HG03060 (cell line): ENCODE results near the gene JADE2.
A peak's percentile ranks its signal among the peaks of the same experiment; 100 is the strongest.

Source experiments
- ATAC-seq: cut with Tn5 transposase; IDR thresholded peaks from one replicate; pipeline ENCODE4 v1.9.1; 2021; ENCODE audit warnings: low read depth, moderate number of reproducible peaks; ENCODE audit not compliant: unreplicated experiment

Gene JADE2

DNA sequence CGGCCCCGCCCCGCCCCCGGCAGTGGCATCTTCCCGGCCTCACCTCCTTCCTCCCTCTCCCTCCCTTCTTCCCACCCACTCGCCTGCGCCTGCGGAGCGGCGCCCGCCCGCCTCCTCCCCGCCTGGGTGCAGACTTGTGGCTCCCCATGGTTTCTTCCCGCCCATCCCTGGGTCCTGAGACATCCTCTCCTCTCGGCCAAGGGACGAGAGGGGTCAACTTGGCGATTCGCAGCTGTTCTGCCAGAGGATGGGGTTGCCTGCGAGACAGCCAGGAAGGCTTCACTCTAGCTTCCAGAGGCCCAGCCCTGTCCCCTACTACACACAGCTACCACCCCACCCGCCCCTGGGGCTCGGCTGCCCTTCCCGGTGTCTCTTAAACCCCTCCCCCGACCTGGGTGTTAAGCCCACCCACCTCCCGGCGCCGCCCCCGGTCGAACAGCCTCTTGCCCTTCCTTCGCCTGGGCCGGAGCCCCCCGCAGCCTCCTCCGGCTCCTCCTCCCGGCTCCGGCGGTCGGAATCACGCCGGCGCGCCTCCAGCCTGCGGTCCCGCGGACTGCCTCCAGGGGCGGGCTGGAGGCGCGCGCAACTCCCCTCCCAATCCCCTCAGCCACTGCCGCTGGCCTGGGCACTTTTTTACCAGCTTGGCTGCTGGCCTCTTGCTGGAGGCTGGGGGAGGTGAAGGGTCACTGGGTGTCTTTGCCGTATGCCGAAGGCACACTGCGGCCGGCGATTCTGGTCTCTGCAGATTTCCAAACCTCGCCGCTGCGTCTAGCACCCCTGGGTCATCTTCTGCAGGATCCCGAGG is 1.9 kb downstream of the JADE2 start:
- no peak for ATAC-seq

DNA sequence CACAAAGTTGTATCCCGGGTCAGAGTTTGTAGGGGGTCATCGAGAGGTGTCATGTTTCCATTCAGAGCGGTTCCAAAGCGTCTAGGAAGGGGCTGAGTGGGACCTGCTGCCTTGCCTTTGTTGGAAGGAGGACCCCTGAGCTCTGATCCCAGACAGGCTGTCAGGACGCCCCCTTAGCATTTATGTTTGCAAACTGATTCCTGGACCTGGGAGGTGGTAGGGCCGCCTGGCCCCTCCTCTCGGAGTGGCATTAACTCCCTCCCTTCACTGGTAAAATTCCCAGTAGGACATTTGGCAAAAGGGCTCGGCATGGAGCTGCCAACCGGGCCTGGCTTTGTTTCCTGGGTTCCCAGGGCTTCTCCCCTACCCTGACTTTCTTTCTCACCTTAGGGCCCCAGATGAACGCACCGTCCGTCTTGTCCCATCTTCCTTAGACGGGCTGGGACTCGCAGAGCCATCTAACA is 2.5 kb downstream of the JADE2 start:
- ATAC-seq: no peak

DNA sequence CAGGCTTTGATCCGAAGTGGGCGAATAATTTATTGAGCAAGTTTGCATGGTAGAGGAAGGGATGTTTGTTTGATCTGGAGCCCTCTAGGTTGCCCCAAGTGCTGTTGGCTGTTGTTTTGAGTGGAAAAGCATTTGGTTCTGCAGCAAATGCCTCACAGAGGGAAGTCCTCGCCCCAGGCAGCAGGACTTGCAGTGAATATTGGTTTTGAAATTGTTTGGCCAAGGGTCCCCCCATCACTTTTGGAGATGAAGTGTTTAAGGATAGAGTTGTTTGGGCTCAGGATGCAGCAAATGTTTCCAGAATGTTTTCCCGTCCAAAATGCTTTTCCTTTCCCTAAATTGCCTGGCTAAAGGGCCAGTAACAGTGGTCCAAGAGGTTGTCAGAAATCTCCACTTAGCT is 3.1 kb downstream of the JADE2 start:
- no peak for ATAC-seq

DNA sequence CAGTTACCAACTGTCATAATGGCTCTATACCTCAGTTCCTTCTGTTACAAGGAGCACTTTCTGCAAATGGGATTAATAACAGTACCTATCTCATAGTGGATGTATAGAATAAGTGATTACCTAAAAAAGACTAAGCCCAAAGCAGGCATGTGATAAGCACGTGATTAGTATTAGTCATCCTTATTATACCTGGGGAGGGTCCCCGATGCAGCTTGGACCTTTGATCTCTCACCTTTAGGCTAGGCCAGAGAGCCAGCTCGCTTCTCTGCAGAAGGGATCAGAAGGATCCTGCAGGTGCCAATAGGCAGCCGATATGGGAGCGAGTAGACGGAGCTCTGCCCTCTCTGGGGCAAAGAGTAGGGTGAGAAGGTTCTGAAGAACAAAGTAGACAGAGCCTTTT is 4.0 kb downstream of the JADE2 start:
- no peak for ATAC-seq

DNA sequence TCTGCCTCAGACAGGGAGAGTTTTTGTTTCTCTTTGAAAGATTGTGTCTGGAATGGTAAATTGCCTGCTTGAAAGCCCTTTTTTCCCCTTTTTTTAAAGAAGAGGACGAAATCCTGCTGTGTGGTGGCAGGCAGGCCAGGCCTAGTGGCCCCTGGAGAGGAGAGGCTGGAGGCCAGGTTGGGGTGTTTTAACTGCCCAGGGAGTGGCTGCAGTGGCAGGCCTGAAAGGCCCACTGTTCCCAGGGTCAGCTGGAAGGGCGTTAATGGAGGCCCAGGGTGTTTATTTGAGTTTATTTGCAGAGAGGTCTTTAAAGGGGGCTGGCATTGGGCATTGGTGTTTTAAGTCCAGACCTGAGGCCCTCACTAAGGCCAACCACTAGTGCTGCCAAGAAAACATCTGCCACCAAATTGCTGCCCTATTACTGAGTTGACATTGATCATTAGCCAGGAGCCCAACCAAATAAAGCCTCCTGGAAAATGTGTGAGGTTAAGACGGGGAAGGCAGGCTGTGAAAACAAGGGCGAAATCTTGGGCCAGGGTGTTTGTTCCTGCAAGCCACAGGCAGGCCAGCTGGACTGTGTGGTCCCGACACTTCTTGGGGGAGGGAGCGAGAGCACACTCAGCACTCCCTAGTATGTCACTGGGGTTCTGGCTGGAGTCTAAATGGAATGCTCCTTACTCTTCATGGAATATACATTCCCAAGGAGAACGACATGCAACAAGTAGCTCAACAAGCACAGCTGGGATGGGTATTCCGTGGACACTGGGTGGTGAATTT is 5.0 kb downstream of the JADE2 start:
- no peak for ATAC-seq

DNA sequence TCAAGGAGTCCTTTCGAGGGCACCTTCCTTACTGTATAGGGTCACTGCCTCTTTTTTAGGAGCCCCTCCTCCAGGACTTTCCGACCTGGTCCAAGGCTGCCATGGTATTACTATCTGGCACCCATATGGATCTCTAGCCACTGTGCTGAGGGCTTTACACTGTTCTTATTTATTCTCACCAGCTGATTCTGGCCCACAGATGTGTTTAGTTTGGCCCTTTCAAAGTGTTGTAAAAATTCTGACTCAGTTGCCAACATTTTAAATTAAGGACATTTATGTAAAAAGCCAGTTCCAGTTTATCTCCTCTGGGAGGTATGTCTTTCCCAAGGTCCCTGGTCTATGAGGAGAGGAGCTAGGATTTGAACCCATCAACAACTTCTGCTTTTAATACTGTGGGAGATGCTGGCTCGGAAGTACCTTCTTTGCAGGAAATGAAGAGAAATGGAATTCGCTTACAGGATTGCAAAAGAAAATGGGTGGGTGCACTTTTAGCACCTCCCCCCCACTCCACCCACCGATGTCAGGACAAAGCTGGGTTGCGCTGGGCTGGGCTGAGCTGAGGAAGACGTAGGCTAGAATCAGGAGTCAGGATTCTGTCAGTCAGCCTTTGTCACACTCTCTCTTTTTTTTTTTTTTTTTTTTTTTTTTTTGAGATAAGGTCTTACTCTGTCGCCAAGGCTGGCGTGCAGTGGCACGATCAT is 7.8 kb downstream of the JADE2 start:
- no peak for ATAC-seq

DNA sequence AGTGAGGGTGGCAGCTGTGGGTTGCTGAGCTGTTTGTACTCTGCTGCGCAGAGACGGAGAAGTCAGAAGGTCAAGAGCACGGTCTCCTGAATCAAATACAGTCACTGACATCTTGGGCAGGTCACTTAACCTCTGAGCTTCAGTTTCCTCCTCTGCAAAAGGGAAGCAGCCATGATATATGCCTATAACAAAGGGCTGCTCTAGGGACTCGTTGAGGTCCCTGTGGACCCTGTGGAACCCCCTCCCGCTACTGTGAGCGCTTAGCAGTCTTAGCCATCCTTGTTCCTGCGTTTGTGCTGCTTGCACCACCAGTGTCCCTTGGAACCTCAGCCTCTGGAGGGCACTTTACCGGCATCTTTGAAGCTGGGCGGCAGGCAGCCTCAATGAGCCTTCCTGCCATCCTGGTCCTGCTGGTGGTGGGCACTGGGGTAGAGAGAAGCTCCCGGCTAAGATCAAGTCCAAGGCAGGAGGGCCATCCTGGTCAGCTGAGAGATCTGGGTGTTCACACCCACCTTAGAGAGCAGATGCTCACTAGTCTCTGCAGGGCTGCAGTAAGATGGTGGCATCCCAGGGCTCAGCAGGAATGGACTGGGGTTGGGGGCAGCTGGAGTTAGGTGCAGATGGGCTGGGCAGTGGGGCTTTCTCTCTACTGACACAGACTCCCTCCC is 8.7 kb downstream of the JADE2 start:
- no peak for ATAC-seq

DNA sequence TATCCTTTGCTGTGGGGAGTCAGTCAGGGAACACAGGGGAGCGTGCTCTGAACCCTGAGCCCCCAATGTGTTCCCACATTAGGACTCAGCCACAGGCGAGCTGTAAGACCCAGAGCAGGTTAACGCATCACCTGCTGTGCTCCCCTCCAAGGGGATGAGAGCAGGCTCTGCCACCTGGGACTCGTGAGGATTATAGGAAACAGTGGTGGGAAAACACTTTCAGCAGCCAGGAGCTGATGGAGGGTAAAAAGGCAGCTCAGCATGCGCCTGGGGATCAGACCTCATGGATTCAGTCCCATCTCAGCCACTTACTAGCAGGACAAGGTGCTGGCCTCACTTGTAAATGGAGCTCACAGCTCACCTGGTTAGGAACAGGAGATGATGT is 9.2 kb downstream of the JADE2 start:
- no peak for ATAC-seq

DNA sequence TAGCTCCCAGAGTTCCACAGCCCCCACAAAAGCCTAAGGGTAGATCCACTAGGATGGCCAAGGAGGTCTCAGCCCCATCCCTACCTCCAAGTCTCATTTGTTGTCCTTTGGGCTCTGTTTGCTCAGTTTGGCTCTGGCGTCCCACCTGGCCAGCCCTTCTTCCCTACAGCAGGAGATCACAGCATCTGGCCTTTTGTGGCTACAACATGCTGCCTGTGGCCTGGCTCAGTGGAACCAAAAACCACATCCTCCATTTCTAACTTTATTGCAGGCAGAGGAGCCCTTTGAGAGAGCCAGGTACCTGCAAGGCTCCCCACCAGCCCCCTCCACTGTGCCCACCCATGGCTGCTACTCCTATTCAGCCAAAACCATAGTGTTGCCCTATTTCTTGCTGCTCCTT is 11.4 kb downstream of the JADE2 start:
- no peak for ATAC-seq

DNA sequence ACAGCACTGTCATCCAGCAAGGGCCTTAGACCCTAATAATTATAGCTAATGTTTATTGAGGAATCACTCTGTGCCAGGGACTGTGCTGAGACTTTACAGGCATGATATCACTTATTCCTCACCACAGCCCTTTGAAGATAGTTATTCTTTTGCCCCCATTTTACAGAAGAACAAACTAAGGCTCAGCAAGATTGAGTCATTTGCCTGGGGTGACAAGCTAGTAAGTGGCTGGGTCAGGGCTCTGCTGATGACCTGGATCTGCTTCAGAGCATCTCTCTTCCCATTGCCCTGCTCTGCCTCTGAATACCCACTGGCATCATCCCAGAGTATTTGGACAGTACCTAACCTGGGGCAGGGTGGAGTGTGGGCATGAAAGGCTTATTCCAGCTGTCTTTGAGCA is 11.8 kb downstream of the JADE2 start:
- ATAC-seq: no peak

DNA sequence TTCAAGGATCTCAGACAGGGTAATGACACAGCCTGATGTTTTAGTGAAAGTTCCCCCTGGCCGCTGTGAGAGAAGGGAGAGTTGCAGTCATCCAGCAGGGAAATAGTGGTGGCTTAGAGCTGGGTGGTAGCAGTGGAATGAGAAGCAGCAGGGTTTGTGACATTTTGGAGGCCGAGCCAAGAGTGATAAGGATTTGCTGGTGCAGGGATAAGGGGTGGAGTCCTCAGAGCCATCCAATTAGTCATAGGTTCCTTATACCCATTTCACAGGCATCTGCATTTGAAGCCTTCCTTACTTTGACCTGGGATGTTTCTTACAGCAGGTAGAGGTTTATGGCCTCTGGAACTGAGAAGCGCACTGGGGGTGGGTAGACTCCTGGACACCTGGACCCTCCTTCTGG is 12.8 kb downstream of the JADE2 start:
- ATAC-seq: no peak

DNA sequence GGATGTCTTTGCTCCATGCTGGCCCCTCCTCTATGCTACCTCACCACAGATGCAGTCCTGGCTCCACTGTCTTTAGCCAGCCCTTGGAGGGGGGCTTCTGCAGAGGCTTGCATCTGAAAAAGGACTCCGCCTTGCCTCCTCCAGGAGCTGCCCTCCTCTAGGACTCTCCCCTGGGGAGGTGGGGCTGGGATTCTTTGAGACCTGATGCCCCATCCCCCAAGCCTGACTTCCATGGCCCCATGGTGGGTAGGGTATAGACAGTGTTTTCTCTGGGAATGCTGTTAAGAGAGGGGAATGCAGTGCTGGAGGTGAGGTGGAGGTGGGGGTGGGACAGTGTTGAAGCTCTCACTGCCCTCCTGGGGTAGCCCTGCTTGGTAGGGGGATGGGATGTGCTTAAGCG is 14.3 kb downstream of the JADE2 start:
- no peak for ATAC-seq

DNA sequence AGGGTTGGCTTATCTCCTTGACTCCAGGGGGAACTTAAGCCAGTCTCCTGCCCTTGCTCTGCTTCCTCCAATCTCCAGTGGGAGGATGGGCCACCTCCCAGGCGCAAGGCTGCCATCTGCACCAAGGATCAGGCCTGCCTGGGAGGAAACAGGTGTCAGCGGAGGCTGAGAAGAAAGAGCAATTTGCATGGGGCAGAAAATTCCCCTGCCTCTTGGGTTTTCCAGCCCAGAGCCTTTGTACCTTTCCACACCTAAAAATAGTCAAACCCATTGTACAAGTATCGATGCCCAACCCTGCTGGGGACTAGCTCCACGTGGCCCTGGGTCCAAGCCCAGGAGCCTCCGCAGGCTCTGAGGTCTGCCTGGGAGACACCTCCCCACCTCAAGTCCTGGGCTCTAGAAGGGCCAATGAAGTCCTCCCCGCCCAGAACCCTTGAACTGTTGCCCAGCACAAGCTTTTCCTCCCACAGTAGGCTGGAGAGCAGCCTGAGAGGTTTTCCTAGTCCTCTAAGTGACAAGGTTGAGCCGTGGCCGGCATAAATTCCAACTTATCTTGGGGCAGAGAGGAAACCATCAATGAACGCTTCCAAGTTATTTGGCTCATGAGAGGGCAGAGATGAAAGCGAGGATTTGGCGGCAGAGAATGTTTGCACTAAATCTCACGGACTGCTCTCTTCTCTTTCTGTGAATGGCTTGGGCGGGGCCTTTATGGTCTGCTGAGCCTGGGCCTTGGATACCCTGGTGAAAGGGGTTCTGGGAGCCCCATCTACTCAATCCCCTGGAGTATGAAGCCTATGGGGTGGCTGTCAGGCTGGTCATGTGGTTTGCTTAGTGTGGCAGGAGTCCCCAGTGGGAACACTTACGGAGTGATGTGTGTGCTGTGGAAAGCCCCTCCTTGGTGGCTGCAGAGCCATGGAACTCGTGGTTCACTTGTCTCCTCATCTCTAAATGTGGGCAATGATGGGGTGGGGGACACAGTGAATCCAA is 15.6 kb downstream of the JADE2 start:
- ATAC-seq: peak; percentile 43

DNA sequence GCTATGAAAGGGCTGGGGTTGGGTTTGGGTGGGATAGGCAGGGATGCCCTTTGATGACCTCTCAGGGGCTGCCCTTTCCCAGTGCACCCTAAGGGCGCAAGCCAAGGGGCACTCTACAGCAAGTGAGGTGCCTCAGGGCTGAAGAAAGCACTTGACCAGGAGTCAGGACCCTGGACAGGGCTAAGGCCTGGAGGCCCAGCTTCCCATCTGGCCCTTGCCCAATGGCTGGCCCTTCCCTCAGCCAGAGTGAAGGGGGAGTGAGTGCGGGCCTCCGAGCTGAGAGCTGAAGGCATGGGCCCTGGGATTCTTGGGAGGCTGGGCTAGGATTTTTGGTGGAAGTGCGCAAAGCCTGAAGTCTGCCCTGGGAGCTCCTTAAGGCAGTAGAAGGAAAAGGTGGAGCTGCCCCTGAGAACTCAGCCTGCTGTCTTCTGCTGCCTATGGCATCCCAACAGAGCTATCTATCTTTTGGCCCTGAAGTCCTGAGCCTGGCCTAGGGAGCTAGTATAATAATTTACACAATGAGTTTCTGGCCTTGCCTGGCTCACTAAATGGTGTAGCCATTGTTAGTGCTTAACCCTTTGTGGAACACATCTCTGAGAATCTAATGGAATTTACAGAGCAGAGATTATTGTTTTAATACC is 16.4 kb downstream of the JADE2 start:
- ATAC-seq: no peak

DNA sequence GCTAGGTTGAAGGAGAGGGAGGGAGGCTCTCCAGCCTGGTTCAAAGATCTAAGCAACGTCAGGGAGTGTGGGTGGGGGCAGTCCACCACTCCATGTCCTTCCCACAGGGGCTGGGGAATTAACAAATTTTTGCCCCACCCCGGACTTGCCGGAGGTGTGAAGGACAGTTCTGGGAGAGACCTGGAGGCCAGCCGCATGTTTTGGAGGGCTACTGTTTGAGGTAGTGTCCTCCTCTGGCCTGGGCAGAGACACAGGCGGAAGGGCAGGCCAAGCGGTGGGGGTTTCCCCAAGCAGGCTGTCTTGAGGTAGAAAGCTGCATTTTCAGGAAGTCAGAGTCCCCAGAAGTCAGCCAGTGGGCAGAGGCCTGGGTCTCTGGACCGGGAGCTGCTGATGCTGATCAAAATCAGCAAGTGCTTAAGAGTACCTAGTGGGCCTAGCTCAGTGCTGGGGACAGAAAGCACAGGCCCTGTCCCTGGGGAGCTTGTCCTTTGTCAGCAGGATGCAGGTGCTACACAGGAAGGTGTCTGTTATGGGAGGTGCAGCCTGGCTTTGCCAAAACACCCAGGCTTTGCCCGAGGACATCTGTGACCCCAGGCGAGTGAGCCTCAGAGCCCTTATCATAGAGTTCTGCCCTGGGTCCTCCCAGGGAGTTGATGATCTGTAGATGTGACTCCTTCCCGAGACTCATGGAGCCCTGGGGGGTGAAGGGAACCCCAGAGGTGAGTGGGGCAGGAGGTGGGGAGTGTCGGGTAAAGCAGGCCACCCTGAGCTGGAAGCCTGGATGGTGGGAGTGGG is 18.5 kb downstream of the JADE2 start:
- no peak for ATAC-seq

DNA sequence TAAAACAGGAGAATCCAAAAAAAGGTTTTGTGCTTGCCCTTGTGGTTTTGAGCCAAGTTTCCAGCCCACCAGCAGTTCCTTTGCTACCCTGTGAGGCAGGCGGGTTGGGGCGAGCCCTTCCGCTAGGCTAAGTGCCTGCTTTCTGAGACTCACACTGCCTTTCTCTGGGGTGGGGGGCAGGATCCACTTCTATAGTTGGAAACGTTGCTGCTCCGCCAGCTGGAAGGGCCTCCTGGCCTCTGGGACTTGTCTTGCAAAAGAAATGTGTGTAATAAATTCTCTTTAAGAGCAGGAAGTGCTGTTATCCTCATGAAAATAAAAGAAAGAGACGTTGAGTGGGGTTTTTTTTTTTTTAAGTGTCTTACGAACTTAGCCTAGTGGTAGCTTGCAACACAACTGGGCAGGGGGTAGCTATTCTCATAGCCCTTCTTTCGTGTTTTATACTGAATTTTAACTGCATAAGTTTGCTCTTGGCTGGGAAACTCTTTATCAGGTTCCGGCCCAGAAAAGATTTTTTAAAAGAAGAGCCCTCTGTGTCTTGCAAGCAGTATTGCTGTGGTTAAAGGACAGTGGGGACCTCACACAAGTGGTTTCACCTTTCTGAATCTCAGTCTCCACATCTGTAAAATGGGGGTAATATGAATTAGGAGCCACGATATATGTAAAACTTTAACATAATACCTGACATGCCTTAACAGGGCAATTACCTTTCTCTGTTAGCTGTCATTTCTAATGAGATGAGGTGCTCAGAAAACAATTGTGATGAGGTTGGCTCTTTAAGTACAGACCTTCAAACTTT is 19.8 kb downstream of the JADE2 start:
- ATAC-seq: no peak

DNA sequence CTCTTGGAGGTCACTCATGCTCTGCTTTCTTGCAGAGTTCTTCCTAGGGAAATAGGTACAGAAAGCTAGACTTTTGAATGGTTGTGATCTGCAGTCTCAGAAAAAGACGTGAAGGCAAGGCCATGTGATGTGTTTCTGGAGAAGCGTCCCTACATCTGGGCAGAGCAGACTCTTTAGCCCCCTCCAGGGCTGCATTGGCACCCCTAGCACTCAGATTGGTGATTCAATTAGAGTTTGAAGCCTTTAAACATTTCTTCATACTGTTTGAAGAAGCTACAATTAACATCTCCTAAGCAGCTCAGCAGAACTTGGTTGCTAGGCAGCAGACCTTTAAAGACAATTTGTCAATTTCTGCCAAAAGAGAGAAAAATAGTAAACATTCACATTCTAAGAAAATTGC is 21.6 kb downstream of the JADE2 start:
- no peak for ATAC-seq

DNA sequence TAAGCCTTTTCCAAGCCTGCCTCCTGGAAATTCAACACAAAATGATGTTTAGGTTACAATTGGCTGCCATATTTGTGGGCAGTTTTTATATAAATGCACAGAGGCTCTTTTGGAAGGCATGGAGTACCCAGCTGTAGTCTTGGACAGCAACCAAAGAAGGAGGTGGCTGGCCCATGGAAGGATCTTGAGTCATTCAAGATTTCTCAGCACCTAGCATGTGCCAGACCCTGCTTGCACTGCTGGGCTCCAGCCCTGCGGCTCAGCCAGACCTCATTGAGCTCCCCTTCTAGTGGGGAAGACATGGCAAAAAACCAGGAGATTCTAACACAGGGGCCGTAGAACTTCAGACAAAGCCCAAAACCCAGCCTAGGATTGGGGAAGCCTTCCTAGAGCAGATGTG is 22.1 kb downstream of the JADE2 start:
- no peak for ATAC-seq
